ENCODE results near the gene GHRH. TPM values are rescaled to one million over a fixed set of nuclear protein-coding genes. Genes with fewer than 3 reads are reported as not detected.

Gene GHRH
- total RNA-seq, 1 experiment from 2014 or later, result not detected

- Histone ChIP-seq H3K4me2 (ENCODE audit: low read length) (no peak overlapping the region), H3K79me2 (ENCODE audit: insufficient read depth, low read length) (peaks cover 24% of the 10 kb centered on the region), H3K9me3 (ENCODE audit: control insufficient read depth in 1 of 2, insufficient read depth in 1 of 2, low read depth in 1 of 2, low read length in 2 of 2) (no peaks in the 10 kb centered on the region), H3K9ac (ENCODE audit: low read length) (no peak overlapping the region), H3K4me3 (replicated peaks in 1 of 2; ENCODE audit: low read depth in 1 of 2, low read length in 2 of 2) (no peak overlapping the region), H2AFZ (ENCODE audit: low read depth, low read length, poor library complexity, severe bottlenecking) (no peak overlapping the region), H3K27ac (ENCODE audit: low read depth, low read length) (no peak overlapping the region), H3K36me3 (ENCODE audit: control insufficient read depth in 1 of 2, insufficient read depth in 2 of 2, low read length in 2 of 2) (peaks cover 51 to 52% of the 10 kb centered on the region in 2 experiments), H3K4me1 (ENCODE audit: control insufficient read depth in 1 of 2, insufficient read depth in 2 of 2, low read length in 2 of 2) (no peaks in the 10 kb centered on the region), H3K9me2 (ENCODE audit: insufficient read depth) (no peaks in the 10 kb centered on the region), H3K27me3 (ENCODE audit: insufficient read depth, low read length) (no peaks in the 10 kb centered on the region), H4K20me1 (ENCODE audit: insufficient read depth) (peaks cover 14% of the 10 kb centered on the region)
- CTCF ChIA-PET, result no interaction called here
- POLR2A ChIA-PET, result no interaction called here
- RAD21 ChIA-PET (ENCODE audit: low non-redundant PET in 1 of 2, low total read pairs in 2 of 2, uncharacterized antibody in 2 of 2, unreplicated experiment in 2 of 2), result no interaction called here
- ATAC-seq (no peak), DNase-seq (ENCODE audit: low read depth, low spot score) (no peak)
- intact Hi-C loops (cut with micrococcal nuclease), result no loop called here
- no TSS peak for BruUV-seq (replicated peaks)
- TF ChIP-seq RAD21 (IDR thresholded peaks at IDR 0.05; ENCODE audit: low read depth) (no peak), REST (IDR thresholded peaks at IDR 0.05; ENCODE audit: low read depth) (no peak), EGR1 (IDR thresholded peaks at IDR 0.05; ENCODE audit: low read depth) (no peak), ZFX (IDR thresholded peaks at IDR 0.05) (no peak), SIN3A (IDR thresholded peaks at IDR 0.05; ENCODE audit: low read depth) (no peak)
These were observed 39.5 kb downstream of the GHRH start for GRCh38 chr20:37222086-37222485.

GRCh38 chr20:37220731-37221130 lies 40.9 kb downstream of the GHRH start:
- no peak overlapping the region for H2AFZ ChIP-seq (ENCODE audit: low read depth, low read length, poor library complexity, severe bottlenecking)
- DNase-seq (ENCODE audit: low read depth, low spot score), result no peak
- no peaks in the 10 kb centered on the region for H3K9me3 ChIP-seq (ENCODE audit: control insufficient read depth in 1 of 2, insufficient read depth in 1 of 2, low read depth in 1 of 2, low read length in 2 of 2)
- H3K4me2 ChIP-seq (ENCODE audit: low read length), result no peak overlapping the region
- H3K79me2 ChIP-seq (ENCODE audit: insufficient read depth, low read length), result peaks cover 24% of the 10 kb centered on the region
- intact Hi-C loops (cut with micrococcal nuclease), result no loop called here
- ATAC-seq, result no peak
- H3K4me1 ChIP-seq (ENCODE audit: control insufficient read depth in 1 of 2, insufficient read depth in 2 of 2, low read length in 2 of 2), result no peaks in the 10 kb centered on the region
- no peak overlapping the region for H3K9ac ChIP-seq (ENCODE audit: low read length)
- H3K27ac ChIP-seq (ENCODE audit: low read depth, low read length), result no peak overlapping the region
- no TSS peak for BruUV-seq (replicated peaks)
- CTCF ChIA-PET, result no interaction called here
- POLR2A ChIA-PET, result no interaction called here
- no peak overlapping the region for H3K4me3 ChIP-seq (replicated peaks in 1 of 2; ENCODE audit: low read depth in 1 of 2, low read length in 2 of 2)
- TF ChIP-seq EZH2phosphoT487 (IDR thresholded peaks at IDR 0.05; ENCODE audit: borderline replicate concordance) (no peak), SIN3A (IDR thresholded peaks at IDR 0.05; ENCODE audit: low read depth) (no peak), CEBPB (IDR thresholded peaks at IDR 0.05; ENCODE audit: low read depth) (no peak), CTCF (IDR thresholded peaks at IDR 0.05 in 2 of 3, conservative IDR thresholded peaks at IDR 0.05 in 1 of 3; ENCODE audit: borderline replicate concordance in 1 of 3, insufficient read depth in 1 of 3, low read depth in 2 of 3, low read length in 2 of 3) (no peak)
- peaks cover 14% of the 10 kb centered on the region for H4K20me1 ChIP-seq (ENCODE audit: insufficient read depth)
- RAD21 ChIA-PET (ENCODE audit: low non-redundant PET in 1 of 2, low total read pairs in 2 of 2, uncharacterized antibody in 2 of 2, unreplicated experiment in 2 of 2), result no interaction called here
- H3K36me3 ChIP-seq (ENCODE audit: control insufficient read depth in 1 of 2, insufficient read depth in 2 of 2, low read length in 2 of 2), result peaks cover 45 to 49% of the 10 kb centered on the region in 2 experiments
- H3K9me2 ChIP-seq (ENCODE audit: insufficient read depth), result no peaks in the 10 kb centered on the region
- no peaks in the 10 kb centered on the region for H3K27me3 ChIP-seq (ENCODE audit: insufficient read depth, low read length)

Data from HCT116 (cell line).